Mesendoderm (in vitro differentiated cells): ENCODE data around the gene ZSCAN2.

Experiments used
- DNase-seq: peaks from one replicate; pipeline ENCODE4 v3.0.0; 2013
- H2AK5ac ChIP-seq: 2 replicates; pipeline ENCODE4 v1.6.1; 2013; ENCODE audit warnings: low read length, inconsistent platforms
- H2BK120ac ChIP-seq: 2 replicates; pipeline ENCODE4 v1.6.1; 2013; ENCODE audit warnings: low read depth, mild to moderate bottlenecking, low read length, moderate library complexity, mixed read lengths
- H2BK15ac ChIP-seq: replicated peaks from 2 replicates; pipeline ENCODE4 v1.6.1; 2013; ENCODE audit warnings: low read depth, mild to moderate bottlenecking, moderate library complexity
- H2BK5ac ChIP-seq: 2 replicates; pipeline ENCODE4 v1.6.1; 2013; ENCODE audit warnings: low read length, inconsistent platforms
- H3K18ac ChIP-seq: 2 replicates; pipeline ENCODE4 v1.6.1; 2013; ENCODE audit warnings: mild to moderate bottlenecking, low read length, mixed read lengths
- H3K23ac ChIP-seq: one replicate; pipeline ENCODE4 v1.6.1; 2013; ENCODE audit warnings: low read length
- H3K27ac ChIP-seq: 2 replicates; pipeline ENCODE4 v1.5.1; 2013; ENCODE audit warnings: low read depth, mild to moderate bottlenecking, inconsistent platforms, low read length, moderate library complexity
- H3K27me3 ChIP-seq: 2 replicates; pipeline ENCODE4 v1.6.1; 2013; ENCODE audit warnings: low read length, control low read depth, mild to moderate bottlenecking, inconsistent platforms; ENCODE audit not compliant: insufficient read depth, poor library complexity
- H3K36me3 ChIP-seq: 2 replicates; pipeline ENCODE4 v1.6.1; 2013; ENCODE audit warnings: low read length, inconsistent platforms; ENCODE audit not compliant: control insufficient read depth, insufficient read depth
- H3K4ac ChIP-seq: one replicate; pipeline ENCODE4 v1.6.1; 2013; ENCODE audit warnings: low read depth, mild to moderate bottlenecking, low read length, moderate library complexity
- H3K4me1 ChIP-seq: 2 replicates; pipeline ENCODE4 v1.6.1; 2013; ENCODE audit warnings: low read depth, low read length, inconsistent platforms; ENCODE audit not compliant: control insufficient read depth
- H3K4me2 ChIP-seq: 2 replicates; pipeline ENCODE4 v1.6.1; 2013; ENCODE audit warnings: low read length
- H3K4me3 ChIP-seq: 2 replicates; pipeline ENCODE4 v1.5.1; 2013; ENCODE audit warnings: mild to moderate bottlenecking, low read length
- H3K56ac ChIP-seq: one replicate; pipeline ENCODE4 v1.6.1; 2013; ENCODE audit warnings: low read length
- H3K79me1 ChIP-seq: 2 replicates; pipeline ENCODE4 v1.6.1; 2013; ENCODE audit warnings: low read length, inconsistent platforms
- H3K79me2 ChIP-seq: 2 replicates; pipeline ENCODE4 v1.6.1; 2013; ENCODE audit warnings: mild to moderate bottlenecking, low read length; ENCODE audit not compliant: control insufficient read depth, insufficient read depth
- H3K9ac ChIP-seq: 2 replicates; pipeline ENCODE4 v1.6.1; 2013; ENCODE audit warnings: low read length, inconsistent platforms
- H4K5ac ChIP-seq: one replicate; pipeline ENCODE4 v1.6.1; 2013; ENCODE audit warnings: low read length
- H4K8ac ChIP-seq: one replicate; pipeline ENCODE4 v1.6.1; 2013; ENCODE audit warnings: low read depth, mild to moderate bottlenecking, control low read depth, low read length, moderate library complexity
- whole genome bisulfite sequencing: extraction: QIAGEN DNeasy Blood & Tissue Kit; methylation state at CpG from one replicate; pipeline ENCODE4 v1.1.7; 2013; ENCODE audit warnings: low lambda C conversion rate, missing lambda C conversion rate; ENCODE audit not compliant: insufficient coverage; ENCODE audit errors: extremely low coverage; 5-methylcytosine and 5-hydroxymethylcytosine counted together

Gene ZSCAN2

GRCh38 chr15:84598993-84599392 lies 1.8 kb upstream of the ZSCAN2 start:
- no peak overlapping the region for H3K4ac ChIP-seq
- H2BK120ac ChIP-seq = no peak overlapping the region
- H3K27ac ChIP-seq = no peak overlapping the region
- no peak overlapping the region for H3K9ac ChIP-seq
- no peak overlapping the region for H2AK5ac ChIP-seq
- H3K36me3 ChIP-seq = no peaks in the 10 kb centered on the region
- no peak overlapping the region for H2BK5ac ChIP-seq
- DNase-seq = peak; percentile 75
- H3K56ac ChIP-seq = no peak overlapping the region
- no peak overlapping the region for H3K18ac ChIP-seq
- no peak overlapping the region for H3K23ac ChIP-seq
- peaks cover 4% of the 10 kb centered on the region for H3K79me1 ChIP-seq
- H3K4me1 ChIP-seq = no peaks in the 10 kb centered on the region
- H4K8ac ChIP-seq = no peak overlapping the region
- H3K27me3 ChIP-seq = no peaks in the 10 kb centered on the region
- no peak overlapping the region for H3K4me2 ChIP-seq
- no peak overlapping the region for H3K4me3 ChIP-seq
- peaks cover 7% of the 10 kb centered on the region for H3K79me2 ChIP-seq
- WGBS = no CpG with 5 or more reads among the region's 1 CpG
- H4K5ac ChIP-seq = no peak overlapping the region
- H2BK15ac ChIP-seq = no peak overlapping the region

- no peak overlapping the region for H3K23ac ChIP-seq
- no peak overlapping the region for H3K18ac ChIP-seq
- WGBS = no CpG with 5 or more reads among the region's 10 CpGs
- no peaks in the 10 kb centered on the region for H3K36me3 ChIP-seq
- no peak for DNase-seq
- no peak overlapping the region for H4K5ac ChIP-seq
- H3K79me1 ChIP-seq = peaks cover 4% of the 10 kb centered on the region
- H3K9ac ChIP-seq = no peak overlapping the region
- H4K8ac ChIP-seq = no peak overlapping the region
- H3K56ac ChIP-seq = no peak overlapping the region
- no peak overlapping the region for H3K4me3 ChIP-seq
- H2AK5ac ChIP-seq = no peak overlapping the region
- no peak overlapping the region for H3K4ac ChIP-seq
- H3K4me2 ChIP-seq = no peak overlapping the region
- no peak overlapping the region for H2BK15ac ChIP-seq
- peaks cover 12% of the 10 kb centered on the region for H3K79me2 ChIP-seq
- no peaks in the 10 kb centered on the region for H3K27me3 ChIP-seq
- no peaks in the 10 kb centered on the region for H3K4me1 ChIP-seq
- no peak overlapping the region for H2BK5ac ChIP-seq
- no peak overlapping the region for H2BK120ac ChIP-seq
- no peak overlapping the region for H3K27ac ChIP-seq
These were observed 903 bp upstream of the ZSCAN2 start for GRCh38 chr15:84599906-84600305.

DNA sequence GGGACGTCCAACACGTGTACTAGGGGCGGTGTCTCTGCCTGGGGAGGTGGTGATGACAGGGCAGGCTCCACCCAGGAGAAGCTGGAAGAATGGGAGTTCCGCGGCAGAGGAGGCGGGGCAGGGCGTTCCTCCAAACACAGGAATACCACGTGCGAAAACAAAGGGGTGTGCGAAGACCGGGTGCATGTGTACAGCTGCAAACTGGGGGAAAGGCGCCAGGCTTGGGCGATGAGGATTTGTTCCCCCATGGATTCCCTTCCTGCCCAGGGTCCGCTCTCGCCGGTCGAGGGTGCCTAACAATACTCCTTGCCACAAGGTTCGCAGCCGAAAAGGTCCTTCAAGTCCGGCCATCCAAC lies 500 bp upstream of the ZSCAN2 start:
- Histone ChIP-seq H2BK15ac (no peak overlapping the region), H2BK120ac (no peak overlapping the region), H3K27ac (no peak overlapping the region), H3K4me1 (no peaks in the 10 kb centered on the region), H3K9ac (no peak overlapping the region), H3K4ac (no peak overlapping the region), H2AK5ac (no peak overlapping the region), H4K8ac (no peak overlapping the region), H3K4me3 (peak overlapping the region; percentile 8), H3K18ac (no peak overlapping the region), H3K56ac (peak overlapping the region; percentile 9), H3K79me1 (peaks cover 4% of the 10 kb centered on the region), H2BK5ac (no peak overlapping the region), H3K23ac (no peak overlapping the region), H3K79me2 (peaks cover 15% of the 10 kb centered on the region), H3K36me3 (no peaks in the 10 kb centered on the region), H3K27me3 (no peaks in the 10 kb centered on the region), H3K4me2 (peak overlapping the region; percentile 91), H4K5ac (no peak overlapping the region)
- DNase-seq = peak; percentile 83
- WGBS = no CpG with 5 or more reads among the region's 20 CpGs

DNA sequence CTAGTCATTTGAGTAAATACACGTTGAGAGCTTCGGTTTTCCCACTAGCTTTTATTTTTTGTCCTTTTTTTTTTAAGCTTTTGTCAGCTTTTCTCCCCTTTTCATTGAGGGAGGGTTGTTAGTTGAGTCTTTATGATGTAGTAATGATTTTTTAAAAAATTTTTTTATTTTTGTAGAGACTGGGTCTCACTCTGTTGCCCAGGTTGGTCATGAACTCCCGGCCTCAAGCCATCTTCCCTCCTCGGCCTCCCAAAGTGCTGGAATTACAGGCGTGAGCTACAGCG lies 688 bp downstream of the ZSCAN2 start:
- no peak overlapping the region for H4K5ac ChIP-seq
- H2BK15ac ChIP-seq = no peak overlapping the region
- no peak overlapping the region for H2AK5ac ChIP-seq
- H3K4me3 ChIP-seq = peak overlapping the region; percentile 73
- peaks cover 10% of the 10 kb centered on the region for H3K79me1 ChIP-seq
- DNase-seq = no peak
- peaks cover 23% of the 10 kb centered on the region for H3K79me2 ChIP-seq
- no CpG with 5 or more reads among the region's 6 CpGs for WGBS
- peak overlapping the region; percentile 47 for H3K4me2 ChIP-seq
- H3K23ac ChIP-seq = peak overlapping the region; percentile 11
- H3K27me3 ChIP-seq = no peaks in the 10 kb centered on the region
- no peak overlapping the region for H2BK120ac ChIP-seq
- H3K36me3 ChIP-seq = peaks cover 2% of the 10 kb centered on the region
- H3K27ac ChIP-seq = no peak overlapping the region
- H2BK5ac ChIP-seq = no peak overlapping the region
- H3K4me1 ChIP-seq = no peaks in the 10 kb centered on the region
- H3K9ac ChIP-seq = peak overlapping the region; percentile 97
- no peak overlapping the region for H4K8ac ChIP-seq
- H3K56ac ChIP-seq = peak overlapping the region; percentile 94
- no peak overlapping the region for H3K4ac ChIP-seq
- no peak overlapping the region for H3K18ac ChIP-seq

DNA sequence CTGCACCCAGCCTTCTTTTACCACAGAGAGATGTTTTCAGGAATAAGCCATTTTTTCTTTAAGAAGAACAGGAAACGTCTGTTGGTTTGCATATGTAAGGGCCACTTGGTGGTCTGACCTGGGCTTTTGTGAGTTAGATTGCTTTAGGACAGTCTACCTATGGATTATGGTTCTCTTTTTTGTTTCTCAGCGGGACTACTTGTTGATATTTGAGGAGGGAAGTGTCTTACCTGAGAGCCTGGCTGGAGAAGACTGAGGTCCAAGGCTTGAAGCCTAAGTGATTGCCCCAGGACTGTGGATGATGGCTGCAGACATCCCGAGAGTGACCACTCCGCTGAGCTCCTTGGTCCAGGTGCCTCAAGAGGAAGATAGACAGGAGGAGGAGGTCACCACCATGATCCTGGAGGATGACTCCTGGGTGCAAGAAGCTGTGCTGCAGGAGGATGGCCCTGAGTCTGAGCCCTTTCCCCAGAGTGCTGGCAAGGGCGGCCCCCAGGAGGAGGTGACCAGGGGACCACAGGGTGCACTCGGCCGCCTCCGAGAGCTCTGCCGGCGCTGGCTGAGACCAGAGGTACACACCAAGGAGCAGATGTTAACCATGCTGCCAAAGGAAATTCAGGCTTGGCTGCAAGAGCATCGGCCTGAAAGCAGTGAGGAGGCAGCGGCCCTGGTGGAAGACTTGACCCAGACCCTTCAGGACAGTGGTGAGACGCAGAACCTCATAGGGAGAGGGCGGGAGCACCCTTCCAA lies 3.0 kb downstream of the ZSCAN2 start:
- Histone ChIP-seq H2AK5ac (no peak overlapping the region), H3K4ac (no peak overlapping the region), H3K18ac (no peak overlapping the region), H3K79me1 (peaks cover 11% of the 10 kb centered on the region), H3K27me3 (no peaks in the 10 kb centered on the region), H3K4me1 (no peaks in the 10 kb centered on the region), H3K36me3 (peaks cover 2% of the 10 kb centered on the region), H2BK5ac (no peak overlapping the region), H2BK15ac (no peak overlapping the region), H3K23ac (no peak overlapping the region), H4K8ac (no peak overlapping the region), H3K9ac (no peak overlapping the region), H2BK120ac (no peak overlapping the region), H3K27ac (no peak overlapping the region), H4K5ac (no peak overlapping the region), H3K79me2 (peaks cover 28% of the 10 kb centered on the region), H3K4me2 (no peak overlapping the region), H3K56ac (peak overlapping the region; percentile 3), H3K4me3 (no peak overlapping the region)
- DNase-seq = no peak
- WGBS = no CpG with 5 or more reads among the region's 14 CpGs
